HG02610 (cell line): ENCODE results near the gene RHPN2.
"Not testable (repeated sequence)": the region's sequence is repeated elsewhere in the genome, so short reads cannot be mapped to it uniquely, and the experiment has no call there.

Experiments
- ATAC-seq: cut with Tn5 transposase; IDR thresholded peaks from one replicate; pipeline ENCODE4 v1.9.1; 2021; ENCODE audit warnings: mild to moderate bottlenecking, moderate library complexity; ENCODE audit not compliant: unreplicated experiment

RHPN2 gene

GRCh38 chr19:32979807-32980206, 84.9 kb downstream of the RHPN2 start:
- ATAC-seq: not testable (repeated sequence)

- not testable (repeated sequence) for ATAC-seq
Observed at GRCh38 chr19:32977813-32978212, 86.9 kb downstream of the RHPN2 start.

GRCh38 chr19:32977280-32977679, 87.4 kb downstream of the RHPN2 start:
- ATAC-seq: no peak

- no peak for ATAC-seq
Observed at GRCh38 chr19:32976223-32976805, 88.4 kb downstream of the RHPN2 start.

GRCh38 chr19:32971715-32972540, 92.8 kb downstream of the RHPN2 start, which contains the start of the genes CEP89 and FAAP24:
TSS of gene CEP89 (minus strand) at chr19:32971958. CDS start at chr19:32971874, 84 bp downstream.
TSS of gene FAAP24 (plus strand) at chr19:32972242. CDS start at chr19:32973197, 955 bp downstream.
- ATAC-seq: peak; percentile 99

GRCh38 chr19:32971012-32971595, 93.6 kb downstream of the RHPN2 start:
- ATAC-seq: no peak

GRCh38 chr19:32969549-32969948, 95.1 kb downstream of the RHPN2 start:
- no peak for ATAC-seq

- no peak for ATAC-seq
Observed at GRCh38 chr19:32966750-32967149, 97.9 kb downstream of the RHPN2 start.

- no peak for ATAC-seq
Observed at GRCh38 chr19:32945260-32945659, 119.4 kb downstream of the RHPN2 start.

- not testable (repeated sequence) for ATAC-seq
Observed at GRCh38 chr19:32941273-32941672, 123.4 kb downstream of the RHPN2 start.

- ATAC-seq: no peak
Observed at GRCh38 chr19:32936065-32936464, 128.6 kb downstream of the RHPN2 start.

- no peak for ATAC-seq
Observed at GRCh38 chr19:32935629-32936028, 129.1 kb downstream of the RHPN2 start.

- ATAC-seq: no peak
Observed at GRCh38 chr19:32933571-32933970, 131.1 kb downstream of the RHPN2 start.

- no peak for ATAC-seq
Observed at GRCh38 chr19:32930567-32930966, 134.1 kb downstream of the RHPN2 start.

- no peak for ATAC-seq
Observed at GRCh38 chr19:32928806-32929205, 135.9 kb downstream of the RHPN2 start.
